DND-41 (cell line): ENCODE data around the gene MIEF1.
A peak's percentile ranks its signal among the peaks of the same experiment; 100 is the strongest.

ENCODE experiments used
- ATAC-seq: fragments of 200-7000 bp; cut with Tn5 transposase; 3 replicates; pipeline ENCODE4 v1.9.1; 2021; ENCODE audit warnings: low read depth; ENCODE audit not compliant: insufficient read depth
- DNase-seq: peaks from one replicate; pipeline ENCODE4 v3.0.0-alpha.2; 2020
- H2AFZ ChIP-seq: 2 replicates; pipeline ENCODE4 v1.6.0; 2012; ENCODE audit warnings: low read depth, low read length
- H3K27ac ChIP-seq: 2 replicates; pipeline ENCODE4 v1.5.1; 2012; ENCODE audit warnings: low read length, inconsistent platforms
- H3K27me3 ChIP-seq: fragments of 200-600 bp; sonication (generic); 2 replicates; pipeline ENCODE4 v1.6.0; 2012; ENCODE audit warnings: low read length, mild to moderate bottlenecking, inconsistent platforms; ENCODE audit not compliant: insufficient read depth, poor library complexity
- H3K36me3 ChIP-seq: 2 replicates; pipeline ENCODE4 v1.5.1; 2012; ENCODE audit warnings: low read length, inconsistent platforms; ENCODE audit not compliant: insufficient read depth
- H3K4me1 ChIP-seq: 2 replicates; pipeline ENCODE4 v1.5.1; 2012; ENCODE audit warnings: mild to moderate bottlenecking, low read length; ENCODE audit not compliant: insufficient read depth
- H3K4me2 ChIP-seq: 2 replicates; pipeline ENCODE4 v1.6.0; 2012; ENCODE audit warnings: mild to moderate bottlenecking, moderate library complexity, low read length, inconsistent platforms; ENCODE audit not compliant: insufficient read depth
- H3K4me3 ChIP-seq, 2 experiments: fragments of 200-600 bp in 1 of 2; shearing (Covaris generic) in 1 of 2; 2 replicates each; pipeline ENCODE4 v1.5.1; 2012 to 2016; ENCODE audit warnings: inconsistent platforms in 2 of 2, low read length in 2 of 2, mild to moderate bottlenecking in 2 of 2, low read depth in 1 of 2, moderate library complexity in 1 of 2
- H3K79me2 ChIP-seq: 2 replicates; pipeline ENCODE4 v1.6.0; 2012; ENCODE audit warnings: low read length, inconsistent platforms; ENCODE audit not compliant: insufficient read depth
- H3K9ac ChIP-seq: 2 replicates; pipeline ENCODE4 v1.6.0; 2012; ENCODE audit warnings: low read depth, mild to moderate bottlenecking, inconsistent platforms, low read length, moderate library complexity
- H3K9me3 ChIP-seq: 2 replicates; pipeline ENCODE4 v1.5.1; 2012; ENCODE audit warnings: low read length, moderate library complexity, mild to moderate bottlenecking, inconsistent platforms; ENCODE audit not compliant: insufficient read depth, severe bottlenecking
- H4K20me1 ChIP-seq: 2 replicates; pipeline ENCODE4 v1.6.0; 2012; ENCODE audit warnings: low read length; ENCODE audit not compliant: insufficient read depth
- CTCF ChIP-seq: IDR thresholded peaks from 2 replicates; pipeline ENCODE4 v1.5.1; 2012; ENCODE audit warnings: borderline replicate concordance, low read length, moderate library complexity, mild to moderate bottlenecking; ENCODE audit not compliant: poor library complexity, severe bottlenecking; ENCODE audit errors: extremely low read depth
- EZH2 ChIP-seq: IDR thresholded peaks from 3 replicates; pipeline ENCODE4 v1.6.1; 2012; ENCODE audit warnings: borderline replicate concordance, low read depth, mild to moderate bottlenecking, moderate library complexity, low read length, inconsistent platforms; ENCODE audit not compliant: severe bottlenecking

The MIEF1 gene

DNA sequence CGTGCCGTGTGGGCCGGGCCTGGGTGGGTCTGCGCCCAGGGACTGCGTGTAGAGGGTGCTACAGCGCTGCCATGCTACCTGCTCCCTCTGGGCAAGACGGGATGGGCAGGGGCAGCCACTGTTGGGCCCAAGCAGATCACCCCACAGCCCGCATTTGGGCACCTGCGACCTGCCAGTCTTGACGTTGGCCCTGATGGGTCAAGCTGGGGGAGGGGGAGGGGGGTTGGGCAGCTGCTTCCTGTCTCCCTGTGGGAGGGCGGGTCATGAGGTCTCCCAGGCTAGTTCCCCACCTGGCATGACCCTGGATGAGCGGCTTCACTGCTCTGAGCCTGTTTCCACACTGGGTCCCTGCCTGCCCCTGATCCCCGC is 33.3 kb downstream of the MIEF1 start:
- Histone ChIP-seq H3K4me3 (0 out of 4 replicates have a peak overlapping the region, but pooled peaks of 1 of the 2 experiments have one; percentile 42), H3K27ac (peak overlapping the region; percentile 54; the same call in 1 of the 2 replicates)

GRCh38 chr22:39535831-39536449 is 33.9 kb downstream of the MIEF1 start:
- DNase-seq (no peak), ATAC-seq (no peak)
- peaks cover 16% of the 10 kb centered on the region for H3K79me2 ChIP-seq
- no peak overlapping the region for H3K9ac ChIP-seq
- H3K4me1 ChIP-seq, result peaks cover 38% of the 10 kb centered on the region
- H4K20me1 ChIP-seq, result peaks cover 5% of the 10 kb centered on the region; the same call in 1 of the 2 replicates
- no peak overlapping the region for H3K4me2 ChIP-seq
- H3K27me3 ChIP-seq, result no peaks in the 10 kb centered on the region
- no peaks in the 10 kb centered on the region for H3K9me3 ChIP-seq
- no peak overlapping the region for H3K4me3 ChIP-seq
- TF ChIP-seq CTCF (no peak), EZH2 (no peak)
- H2AFZ ChIP-seq, result no peak overlapping the region
- H3K36me3 ChIP-seq, result peaks cover 7% of the 10 kb centered on the region
- H3K27ac ChIP-seq, result no peak overlapping the region

More for the DNA sequence above, 33.3 kb downstream of the MIEF1 start:
- Histone ChIP-seq H3K9ac (peak overlapping the region; percentile 51; the same call in 1 of the 2 replicates), H3K36me3 (peaks cover 13% of the 10 kb centered on the region), H3K9me3 (no peaks in the 10 kb centered on the region), H2AFZ (peak overlapping the region; percentile 88; the same call in 1 of the 2 replicates), H3K4me2 (peak overlapping the region; percentile 66), H3K4me1 (peaks cover 44% of the 10 kb centered on the region), H3K27me3 (no peaks in the 10 kb centered on the region), H3K79me2 (peaks cover 22% of the 10 kb centered on the region), H4K20me1 (peaks cover 7% of the 10 kb centered on the region; the same call in 1 of the 2 replicates)
- no peak for TF ChIP-seq CTCF
- TF ChIP-seq EZH2, result no peak
- DNase-seq (no peak), ATAC-seq (no peak)

- peaks cover 3% of the 10 kb centered on the region; the same call in 1 of the 2 replicates for H4K20me1 ChIP-seq
- no peak for TF ChIP-seq EZH2
- TF ChIP-seq CTCF, result no peak
- H3K27ac ChIP-seq, result no peak overlapping the region
- no peak overlapping the region for H2AFZ ChIP-seq
- H3K4me2 ChIP-seq, result no peak overlapping the region
- no peaks in the 10 kb centered on the region for H3K27me3 ChIP-seq
- H3K36me3 ChIP-seq, result no peaks in the 10 kb centered on the region; the same call in 1 of the 2 replicates
- peaks cover 31% of the 10 kb centered on the region for H3K4me1 ChIP-seq
- no peaks in the 10 kb centered on the region for H3K9me3 ChIP-seq
- H3K79me2 ChIP-seq, result peaks cover 9% of the 10 kb centered on the region
- ATAC-seq (no peak), DNase-seq (no peak)
- no peak overlapping the region for H3K4me3 ChIP-seq
- H3K9ac ChIP-seq, result no peak overlapping the region
Observed at GRCh38 chr22:39536711-39537110, 34.6 kb downstream of the MIEF1 start.
